ENCODE measurements around the gene CCDC178. TPM values are rescaled to one million over a fixed set of nuclear protein-coding genes. Genes with fewer than 3 reads are reported as not detected.
A peak's percentile ranks its signal among the peaks of the same experiment; 100 is the strongest.

Gene CCDC178
- polyA plus RNA-seq, 1 donor from 2014 or later, result not detected

DNA sequence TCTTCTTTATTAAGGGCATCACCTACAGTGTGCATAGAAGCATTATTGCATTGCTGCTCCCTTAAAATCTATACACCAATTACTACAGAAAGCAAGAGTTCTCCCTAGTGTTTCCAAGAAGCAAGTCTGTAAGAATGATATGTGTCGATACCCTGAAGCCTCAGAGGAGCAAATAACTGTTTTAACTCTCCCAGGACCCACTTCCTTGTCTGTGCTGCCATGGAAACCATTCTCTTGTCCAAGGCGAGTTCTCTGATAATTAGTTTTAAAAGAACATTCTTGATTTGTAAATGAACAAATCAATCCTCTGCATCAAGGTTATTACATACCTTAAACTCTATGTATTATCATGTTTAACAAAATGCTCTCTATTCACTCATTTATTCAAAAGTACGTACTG, 340.9 kb downstream of the CCDC178 start:
- H3K4me2 ChIP-seq (ENCODE audit: low read length), result no peak overlapping the region
- H2AFZ ChIP-seq (ENCODE audit: low read depth, low read length), result no peak overlapping the region
- H3K9ac ChIP-seq (ENCODE audit: low read length), result no peak overlapping the region
- no peaks in the 10 kb centered on the region for H3K36me3 ChIP-seq (ENCODE audit: insufficient read depth, low read length)
- no peaks in the 10 kb centered on the region for H3K9me2 ChIP-seq (ENCODE audit: insufficient read depth, low read length)
- H3F3A ChIP-seq (ENCODE audit: insufficient read depth, low read length, poor library complexity, severe bottlenecking), result no peaks in the 10 kb centered on the region
- no peaks in the 10 kb centered on the region for H3K27me3 ChIP-seq (ENCODE audit: insufficient read depth, low read depth, low read length)
- H3K79me2 ChIP-seq (replicated peaks; ENCODE audit: insufficient read depth, low read length), result no peaks in the 10 kb centered on the region
- H4K20me1 ChIP-seq (ENCODE audit: insufficient read depth), result no peaks in the 10 kb centered on the region
- peak overlapping the region; percentile 6 for H3K27ac ChIP-seq (ENCODE audit: low read length)
- no peaks in the 10 kb centered on the region for H3K9me3 ChIP-seq (ENCODE audit: low read length)
- H3K4me3 ChIP-seq (ENCODE audit: low read length), result peak overlapping the region; percentile 8
- TF ChIP-seq RAD21 (conservative IDR thresholded peaks at IDR 0.05) (no peak), TAF1 (IDR thresholded peaks at IDR 0.05; ENCODE audit: low read depth) (no peak), EZH2 (IDR thresholded peaks at IDR 0.05; ENCODE audit: borderline replicate concordance, insufficient read depth, low read length, poor library complexity, severe bottlenecking) (no peak), EP300 (conservative IDR thresholded peaks at IDR 0.05; ENCODE audit: poor library complexity, severe bottlenecking) (no peak), CTCF (IDR thresholded peaks at IDR 0.05; ENCODE audit: poor library complexity, severe bottlenecking) (no peak), POLR2AphosphoS5 (IDR thresholded peaks at IDR 0.05) (no peak), MXI1 (conservative IDR thresholded peaks at IDR 0.05; ENCODE audit: poor library complexity, severe bottlenecking) (no peak), SMC3 (conservative IDR thresholded peaks at IDR 0.05; ENCODE audit: poor library complexity) (no peak)
- TF ChIP-seq, protein P1, sequence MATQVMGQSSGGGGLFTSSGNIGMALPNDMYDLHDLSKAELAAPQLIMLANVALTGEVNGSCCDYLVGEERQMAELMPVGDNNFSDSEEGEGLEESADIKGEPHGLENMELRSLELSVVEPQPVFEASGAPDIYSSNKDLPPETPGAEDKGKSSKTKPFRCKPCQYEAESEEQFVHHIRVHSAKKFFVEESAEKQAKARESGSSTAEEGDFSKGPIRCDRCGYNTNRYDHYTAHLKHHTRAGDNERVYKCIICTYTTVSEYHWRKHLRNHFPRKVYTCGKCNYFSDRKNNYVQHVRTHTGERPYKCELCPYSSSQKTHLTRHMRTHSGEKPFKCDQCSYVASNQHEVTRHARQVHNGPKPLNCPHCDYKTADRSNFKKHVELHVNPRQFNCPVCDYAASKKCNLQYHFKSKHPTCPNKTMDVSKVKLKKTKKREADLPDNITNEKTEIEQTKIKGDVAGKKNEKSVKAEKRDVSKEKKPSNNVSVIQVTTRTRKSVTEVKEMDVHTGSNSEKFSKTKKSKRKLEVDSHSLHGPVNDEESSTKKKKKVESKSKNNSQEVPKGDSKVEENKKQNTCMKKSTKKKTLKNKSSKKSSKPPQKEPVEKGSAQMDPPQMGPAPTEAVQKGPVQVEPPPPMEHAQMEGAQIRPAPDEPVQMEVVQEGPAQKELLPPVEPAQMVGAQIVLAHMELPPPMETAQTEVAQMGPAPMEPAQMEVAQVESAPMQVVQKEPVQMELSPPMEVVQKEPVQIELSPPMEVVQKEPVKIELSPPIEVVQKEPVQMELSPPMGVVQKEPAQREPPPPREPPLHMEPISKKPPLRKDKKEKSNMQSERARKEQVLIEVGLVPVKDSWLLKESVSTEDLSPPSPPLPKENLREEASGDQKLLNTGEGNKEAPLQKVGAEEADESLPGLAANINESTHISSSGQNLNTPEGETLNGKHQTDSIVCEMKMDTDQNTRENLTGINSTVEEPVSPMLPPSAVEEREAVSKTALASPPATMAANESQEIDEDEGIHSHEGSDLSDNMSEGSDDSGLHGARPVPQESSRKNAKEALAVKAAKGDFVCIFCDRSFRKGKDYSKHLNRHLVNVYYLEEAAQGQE (IDR thresholded peaks at IDR 0.05; ENCODE audit: borderline replicate concordance), result no peak

DNA sequence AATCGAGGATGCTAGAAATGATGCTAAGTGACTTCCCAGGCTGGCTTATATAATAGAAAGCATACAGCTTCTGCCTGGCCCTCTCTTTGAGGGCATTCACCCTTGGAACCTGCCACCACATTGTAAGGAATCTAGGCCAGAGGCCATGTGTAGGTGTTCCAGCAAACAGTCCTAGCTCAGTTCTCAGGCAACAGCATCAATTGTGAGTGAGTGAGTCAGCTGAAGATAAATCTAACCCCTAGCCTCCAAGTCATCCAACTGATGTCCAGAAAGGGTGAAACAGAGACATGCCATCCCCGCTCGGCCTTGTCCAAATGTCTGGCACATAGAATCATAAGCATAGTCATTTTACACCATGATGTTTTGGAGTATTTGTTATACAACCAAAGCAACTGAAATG, 343.4 kb downstream of the CCDC178 start:
- no peak overlapping the region for H3K9ac ChIP-seq (ENCODE audit: low read length)
- H3K27ac ChIP-seq (ENCODE audit: low read length), result no peak overlapping the region
- no peaks in the 10 kb centered on the region for H3K9me3 ChIP-seq (ENCODE audit: low read length)
- no peak overlapping the region for H3K4me3 ChIP-seq (ENCODE audit: low read length)
- no peaks in the 10 kb centered on the region for H3K36me3 ChIP-seq (ENCODE audit: insufficient read depth, low read length)
- H4K20me1 ChIP-seq (ENCODE audit: insufficient read depth), result no peaks in the 10 kb centered on the region
- TF ChIP-seq, protein P1 (IDR thresholded peaks at IDR 0.05; ENCODE audit: borderline replicate concordance), result no peak
- TF ChIP-seq MXI1 (conservative IDR thresholded peaks at IDR 0.05; ENCODE audit: poor library complexity, severe bottlenecking), result no peak
- no peak for TF ChIP-seq EZH2 (IDR thresholded peaks at IDR 0.05; ENCODE audit: borderline replicate concordance, insufficient read depth, low read length, poor library complexity, severe bottlenecking)
- no peak for TF ChIP-seq SMC3 (conservative IDR thresholded peaks at IDR 0.05; ENCODE audit: poor library complexity)
- no peak for TF ChIP-seq TAF1 (IDR thresholded peaks at IDR 0.05; ENCODE audit: low read depth)
- no peak for TF ChIP-seq CTCF (IDR thresholded peaks at IDR 0.05; ENCODE audit: poor library complexity, severe bottlenecking)
- no peak for TF ChIP-seq RAD21 (conservative IDR thresholded peaks at IDR 0.05)
- no peak for TF ChIP-seq POLR2AphosphoS5 (IDR thresholded peaks at IDR 0.05)
- TF ChIP-seq EP300 (conservative IDR thresholded peaks at IDR 0.05; ENCODE audit: poor library complexity, severe bottlenecking), result no peak
- no peaks in the 10 kb centered on the region for H3K9me2 ChIP-seq (ENCODE audit: insufficient read depth, low read length)
- H3K4me2 ChIP-seq (ENCODE audit: low read length), result no peak overlapping the region
- H3F3A ChIP-seq (ENCODE audit: insufficient read depth, low read length, poor library complexity, severe bottlenecking), result no peaks in the 10 kb centered on the region
- H3K27me3 ChIP-seq (ENCODE audit: insufficient read depth, low read depth, low read length), result no peaks in the 10 kb centered on the region
- H2AFZ ChIP-seq (ENCODE audit: low read depth, low read length), result no peak overlapping the region
- H3K79me2 ChIP-seq (replicated peaks; ENCODE audit: insufficient read depth, low read length), result no peaks in the 10 kb centered on the region
